Retinal pigment epithelial cell (primary cell): ENCODE measurements around the gene TATDN2.

Experiments used
- DNase-seq: peaks from one replicate; pipeline ENCODE4 v3.0.0-alpha.2; 2010; ENCODE audit warnings: low read depth
- H3K4me3 ChIP-seq: 2 replicates; pipeline ENCODE4 v1.5.1; 2011; ENCODE audit warnings: mild to moderate bottlenecking, low read length, control low read depth, moderate library complexity
- CTCF ChIP-seq: conservative IDR thresholded peaks from 2 replicates; pipeline ENCODE4 v1.5.1; 2011; ENCODE audit warnings: low read depth, low read length, control low read depth, inconsistent platforms

The TATDN2 gene

GRCh38 chr3:10228248-10228950 is 19.9 kb upstream of the TATDN2 start:
- no peak for DNase-seq
- no peak for TF ChIP-seq CTCF
- no peak overlapping the region for H3K4me3 ChIP-seq

GRCh38 chr3:10229576-10229975 is 18.7 kb upstream of the TATDN2 start:
- no peak for DNase-seq
- no peak overlapping the region for H3K4me3 ChIP-seq
- no peak for TF ChIP-seq CTCF

GRCh38 chr3:10232137-10232536 is 16.1 kb upstream of the TATDN2 start:
- DNase-seq, result no peak
- no peak overlapping the region for H3K4me3 ChIP-seq
- no peak for TF ChIP-seq CTCF

GRCh38 chr3:10233988-10234387 is 14.3 kb upstream of the TATDN2 start:
- no peak for TF ChIP-seq CTCF
- DNase-seq, result no peak
- no peak overlapping the region for H3K4me3 ChIP-seq

GRCh38 chr3:10234526-10235230 is 13.6 kb upstream of the TATDN2 start:
- DNase-seq, result no peak
- no peak overlapping the region for H3K4me3 ChIP-seq

GRCh38 chr3:10235551-10235950 is 12.7 kb upstream of the TATDN2 start:
- DNase-seq, result no peak
- no peak for TF ChIP-seq CTCF

More at GRCh38 chr3:10234526-10235230, 13.6 kb upstream of the TATDN2 start:
- TF ChIP-seq CTCF, result no peak

More at GRCh38 chr3:10235551-10235950, 12.7 kb upstream of the TATDN2 start:
- no peak overlapping the region for H3K4me3 ChIP-seq
